PFSK-1 (cell line): ENCODE results near the gene SPTAN1.

Source experiments
- FOXP2 ChIP-seq: optimal IDR thresholded peaks from 2 replicates; pipeline ENCODE3; 2011; ENCODE audit warnings: borderline replicate concordance, control low read depth, inconsistent platforms; ENCODE audit not compliant: insufficient read depth; ENCODE audit errors: extremely low read length, extremely low read depth
- POLR2AphosphoS5 ChIP-seq: IDR thresholded peaks from 2 replicates; pipeline ENCODE4 v1.6.1; 2012; ENCODE audit warnings: low read depth, mild to moderate bottlenecking, control low read depth, low read length, moderate library complexity
- SIN3A ChIP-seq: IDR thresholded peaks from 2 replicates; pipeline ENCODE4 v1.6.1; 2012; ENCODE audit warnings: mild to moderate bottlenecking, low read length, moderate library complexity, borderline replicate concordance; ENCODE audit not compliant: insufficient read depth
- TAF1 ChIP-seq: IDR thresholded peaks from 2 replicates; pipeline ENCODE4 v1.6.1; 2012; ENCODE audit warnings: low read length, control low read depth, borderline replicate concordance; ENCODE audit not compliant: insufficient read depth
- TF ChIP-seq, protein P1 (sequence below), 2 experiments: IDR thresholded peaks; 2 replicates each; pipeline versions ENCODE4 v1.6.1 to v1.8.0; 2011 to 2012; ENCODE audit warnings: low read depth in 2 of 2, low read length in 2 of 2, control low read depth in 1 of 2, inconsistent platforms in 1 of 2, mild to moderate bottlenecking in 1 of 2, moderate library complexity in 1 of 2; ENCODE audit not compliant: insufficient read depth in 1 of 2

Gene SPTAN1

DNA sequence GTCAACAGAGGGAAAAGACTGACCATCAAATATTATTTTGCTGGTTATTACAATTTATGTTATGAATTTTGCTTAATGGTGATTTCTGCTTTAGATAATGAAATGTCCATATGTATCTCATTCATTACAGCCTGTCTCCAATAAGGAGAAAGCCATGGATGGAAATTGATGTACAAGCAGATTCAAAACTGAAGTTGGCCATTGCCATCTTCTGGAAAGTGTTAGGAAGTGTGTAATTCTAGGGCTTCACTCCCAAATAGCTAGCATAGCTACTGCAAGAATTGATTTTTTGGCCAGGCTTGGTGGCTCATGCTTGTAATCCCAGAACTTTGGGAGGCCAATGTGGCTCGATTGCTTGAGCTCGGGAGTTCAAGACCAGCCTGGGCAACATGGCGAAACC, 58.5 kb downstream of the SPTAN1 start:
- TF ChIP-seq, protein P1, sequence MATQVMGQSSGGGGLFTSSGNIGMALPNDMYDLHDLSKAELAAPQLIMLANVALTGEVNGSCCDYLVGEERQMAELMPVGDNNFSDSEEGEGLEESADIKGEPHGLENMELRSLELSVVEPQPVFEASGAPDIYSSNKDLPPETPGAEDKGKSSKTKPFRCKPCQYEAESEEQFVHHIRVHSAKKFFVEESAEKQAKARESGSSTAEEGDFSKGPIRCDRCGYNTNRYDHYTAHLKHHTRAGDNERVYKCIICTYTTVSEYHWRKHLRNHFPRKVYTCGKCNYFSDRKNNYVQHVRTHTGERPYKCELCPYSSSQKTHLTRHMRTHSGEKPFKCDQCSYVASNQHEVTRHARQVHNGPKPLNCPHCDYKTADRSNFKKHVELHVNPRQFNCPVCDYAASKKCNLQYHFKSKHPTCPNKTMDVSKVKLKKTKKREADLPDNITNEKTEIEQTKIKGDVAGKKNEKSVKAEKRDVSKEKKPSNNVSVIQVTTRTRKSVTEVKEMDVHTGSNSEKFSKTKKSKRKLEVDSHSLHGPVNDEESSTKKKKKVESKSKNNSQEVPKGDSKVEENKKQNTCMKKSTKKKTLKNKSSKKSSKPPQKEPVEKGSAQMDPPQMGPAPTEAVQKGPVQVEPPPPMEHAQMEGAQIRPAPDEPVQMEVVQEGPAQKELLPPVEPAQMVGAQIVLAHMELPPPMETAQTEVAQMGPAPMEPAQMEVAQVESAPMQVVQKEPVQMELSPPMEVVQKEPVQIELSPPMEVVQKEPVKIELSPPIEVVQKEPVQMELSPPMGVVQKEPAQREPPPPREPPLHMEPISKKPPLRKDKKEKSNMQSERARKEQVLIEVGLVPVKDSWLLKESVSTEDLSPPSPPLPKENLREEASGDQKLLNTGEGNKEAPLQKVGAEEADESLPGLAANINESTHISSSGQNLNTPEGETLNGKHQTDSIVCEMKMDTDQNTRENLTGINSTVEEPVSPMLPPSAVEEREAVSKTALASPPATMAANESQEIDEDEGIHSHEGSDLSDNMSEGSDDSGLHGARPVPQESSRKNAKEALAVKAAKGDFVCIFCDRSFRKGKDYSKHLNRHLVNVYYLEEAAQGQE (IDR thresholded peaks at IDR 0.05; ENCODE audit: insufficient read depth in 1 of 2, low read depth in 2 of 2, low read length in 2 of 2): no peak
- TF ChIP-seq SIN3A (no peak), POLR2AphosphoS5 (no peak), TAF1 (no peak), FOXP2 (no peak)

- TF ChIP-seq FOXP2 (no peak), SIN3A (no peak), POLR2AphosphoS5 (no peak), TAF1 (no peak)
- TF ChIP-seq, protein P1 (IDR thresholded peaks at IDR 0.05; ENCODE audit: insufficient read depth in 1 of 2, low read depth in 2 of 2, low read length in 2 of 2): no peak
Observed at GRCh38 chr9:128611600-128612394, 59.4 kb downstream of the SPTAN1 start.

- TF ChIP-seq, protein P1 (IDR thresholded peaks at IDR 0.05; ENCODE audit: insufficient read depth in 1 of 2, low read depth in 2 of 2, low read length in 2 of 2): no peak
- no peak for TF ChIP-seq TAF1
- TF ChIP-seq FOXP2: no peak
- no peak for TF ChIP-seq SIN3A
- no peak for TF ChIP-seq POLR2AphosphoS5
Observed at GRCh38 chr9:128614728-128615127, 62.3 kb downstream of the SPTAN1 start.

DNA sequence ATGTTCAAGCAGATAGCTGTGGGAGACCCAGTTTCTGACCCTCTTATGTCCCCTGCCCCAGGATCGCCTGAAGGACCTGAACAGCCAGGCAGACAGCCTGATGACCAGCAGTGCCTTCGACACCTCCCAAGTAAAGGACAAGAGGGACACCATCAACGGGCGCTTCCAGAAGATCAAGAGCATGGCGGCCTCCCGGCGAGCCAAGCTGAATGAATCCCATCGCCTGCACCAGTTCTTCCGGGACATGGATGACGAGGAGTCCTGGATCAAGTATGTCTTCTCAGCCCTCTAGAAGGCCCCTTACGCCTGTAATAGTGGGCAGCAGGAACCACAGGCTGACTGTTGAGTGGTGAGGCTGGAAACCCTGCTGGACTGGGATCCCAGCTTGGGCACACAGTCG, 63.2 kb downstream of the SPTAN1 start:
- no peak for TF ChIP-seq SIN3A

DNA sequence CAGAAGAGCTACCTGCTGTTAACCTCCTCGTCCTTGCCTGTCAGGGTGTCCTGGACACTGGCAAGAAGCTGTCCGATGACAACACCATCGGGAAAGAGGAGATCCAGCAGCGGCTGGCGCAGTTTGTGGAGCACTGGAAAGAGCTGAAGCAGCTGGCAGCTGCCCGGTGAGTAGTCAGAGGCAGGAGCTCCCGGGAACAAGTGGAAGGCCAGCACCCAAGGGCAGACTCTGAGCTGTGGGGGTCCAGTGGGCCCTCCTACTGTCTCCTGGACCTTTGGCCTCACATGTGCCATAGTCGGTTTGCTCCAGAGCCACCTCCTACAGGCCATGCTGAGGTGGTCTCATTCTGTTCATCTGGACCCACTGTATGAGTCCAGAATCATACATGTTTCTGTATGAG, 65.6 kb downstream of the SPTAN1 start:
- no peak for TF ChIP-seq POLR2AphosphoS5
- TF ChIP-seq TAF1: no peak
- TF ChIP-seq, protein P1 (IDR thresholded peaks at IDR 0.05; ENCODE audit: insufficient read depth in 1 of 2, low read depth in 2 of 2, low read length in 2 of 2): no peak
- no peak for TF ChIP-seq FOXP2
- no peak for TF ChIP-seq SIN3A
